Testis (tissue), 2 donors: ENCODE data around the gene LRRK1.

Experiments used
- CTCF ChIP-seq, 3 experiments: fragments of 450-650 bp in 2 of 3; fragments of 200-600 bp in 1 of 3; sonication (generic) in 1 of 3; IDR thresholded peaks; one replicate each; pipeline ENCODE4 v1.5.1; 2016 to 2019; ENCODE audit warnings: antibody characterized with exemption in 3 of 3, mild to moderate bottlenecking in 2 of 3, moderate library complexity in 1 of 3
- POLR2A ChIP-seq: fragments of 450-650 bp; IDR thresholded peaks from one replicate; pipeline ENCODE4 v1.6.1; 2017; ENCODE audit warnings: antibody characterized with exemption, mild to moderate bottlenecking, moderate library complexity

- TF ChIP-seq CTCF (IDR thresholded peaks at IDR 0.05) (no peak), POLR2A (no peak)
Measured at GRCh38 chr15:101051291-101052030, 132.3 kb downstream of the LRRK1 start.
